Measurements from ENCODE around the gene UBL3. TPM values are rescaled to one million over a fixed set of nuclear protein-coding genes. Genes with fewer than 3 reads are reported as not detected.

UBL3 gene
- polyA plus RNA-seq, 4 donors, result 42.6 to 60.3 (median 43.9) TPM

GRCh38 chr13:29716493-29716892 lies 133.9 kb downstream of the UBL3 start:
- no peak for DNase-seq (ENCODE audit: low read depth in 4 of 4, low spot score in 3 of 4)
